ENCODE results near the gene PALLD.

PALLD gene

DNA sequence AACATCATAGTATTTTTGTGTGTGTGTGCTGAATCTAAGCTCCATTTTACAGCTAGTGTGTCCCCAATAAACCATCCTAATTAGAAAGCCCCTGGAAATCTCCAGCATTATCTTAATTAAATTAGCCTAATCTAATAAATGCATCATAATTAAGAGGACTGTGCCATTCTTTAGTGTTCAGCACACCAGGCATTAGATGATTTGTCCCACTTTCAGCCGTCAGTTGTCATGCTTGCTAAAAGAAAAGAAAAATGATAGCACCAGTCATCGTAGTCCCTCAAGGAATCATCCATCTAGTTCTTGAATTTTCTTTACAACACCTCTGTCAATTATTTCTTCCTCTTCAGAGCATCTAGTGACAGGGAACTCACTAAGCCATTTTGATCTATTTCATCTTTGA lies 155.9 kb downstream of the PALLD start:
- DNase-seq = no peak

- DNase-seq = no peak
These were observed 157.4 kb downstream of the PALLD start for GRCh38 chr4:168654104-168654847.

- DNase-seq = no peak
These were observed 158.0 kb downstream of the PALLD start for GRCh38 chr4:168654848-168655174.

DNA sequence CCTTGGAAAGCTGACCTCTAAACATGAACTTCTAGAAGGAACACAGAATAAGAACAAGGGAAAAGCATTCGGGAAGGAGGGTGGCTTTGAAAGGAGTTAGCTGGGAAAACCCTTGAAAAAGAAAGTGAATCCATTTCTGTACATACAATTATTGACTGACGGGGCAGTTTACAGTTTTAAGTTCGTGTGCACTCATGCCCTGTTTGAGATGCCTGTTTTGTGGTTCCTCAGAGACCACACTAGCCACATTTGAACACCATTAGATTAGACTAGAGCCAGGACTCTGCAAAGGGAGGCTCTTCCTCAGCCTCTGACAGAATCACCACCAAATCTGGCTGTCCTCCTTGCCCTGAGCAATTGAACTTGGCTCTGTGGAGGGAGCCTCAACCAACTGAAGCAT lies 158.3 kb downstream of the PALLD start:
- DNase-seq = no peak

DNA sequence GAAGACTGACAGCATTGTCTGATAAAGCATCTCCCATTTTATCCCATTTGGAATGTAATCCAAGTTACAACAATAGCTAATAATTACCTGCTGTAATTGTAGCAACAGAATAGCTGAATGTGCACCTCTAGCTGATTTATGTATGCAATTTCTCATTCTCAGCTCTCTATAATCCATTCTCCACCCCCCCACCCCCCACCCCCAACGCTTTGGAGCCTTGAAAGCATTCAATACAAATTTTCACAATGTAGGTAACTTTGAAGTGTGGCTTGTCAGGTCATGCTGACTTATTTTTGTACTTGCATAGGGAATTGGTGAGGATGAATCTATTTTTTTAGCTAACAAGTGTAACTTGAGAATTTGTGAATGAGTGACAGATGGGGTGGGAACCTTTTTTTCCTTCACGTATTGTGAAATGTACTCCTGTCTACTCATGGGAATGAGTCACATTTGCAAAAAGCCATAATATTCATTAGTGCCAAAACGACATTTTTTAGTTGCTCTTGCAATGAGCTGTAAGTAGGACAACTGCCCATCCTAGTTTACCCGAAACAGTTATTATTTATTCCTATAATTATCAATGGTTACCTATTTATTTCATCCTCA lies 159.3 kb downstream of the PALLD start:
- no peak for DNase-seq

GRCh38 chr4:168656946-168657473 lies 160.2 kb downstream of the PALLD start:
- no peak for DNase-seq

DNA sequence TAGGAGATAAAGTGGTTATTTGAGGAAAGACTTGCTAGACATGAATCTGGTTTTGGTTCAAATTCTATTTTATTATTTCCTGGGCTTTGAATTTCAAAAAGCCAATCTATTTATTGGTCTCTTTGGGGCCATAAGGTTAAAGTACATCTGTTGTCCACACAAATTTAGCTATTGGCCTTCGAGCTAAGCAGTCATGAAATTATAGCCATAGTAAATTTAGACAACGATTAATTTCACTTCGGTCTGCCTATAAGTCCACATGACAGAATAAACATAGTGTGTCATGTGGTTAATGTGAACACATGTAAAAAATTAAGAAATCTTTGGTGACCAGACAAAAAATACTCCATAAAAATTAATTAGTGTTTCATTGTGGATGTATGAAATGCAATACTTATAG lies 161.9 kb downstream of the PALLD start:
- DNase-seq = no peak

DNA sequence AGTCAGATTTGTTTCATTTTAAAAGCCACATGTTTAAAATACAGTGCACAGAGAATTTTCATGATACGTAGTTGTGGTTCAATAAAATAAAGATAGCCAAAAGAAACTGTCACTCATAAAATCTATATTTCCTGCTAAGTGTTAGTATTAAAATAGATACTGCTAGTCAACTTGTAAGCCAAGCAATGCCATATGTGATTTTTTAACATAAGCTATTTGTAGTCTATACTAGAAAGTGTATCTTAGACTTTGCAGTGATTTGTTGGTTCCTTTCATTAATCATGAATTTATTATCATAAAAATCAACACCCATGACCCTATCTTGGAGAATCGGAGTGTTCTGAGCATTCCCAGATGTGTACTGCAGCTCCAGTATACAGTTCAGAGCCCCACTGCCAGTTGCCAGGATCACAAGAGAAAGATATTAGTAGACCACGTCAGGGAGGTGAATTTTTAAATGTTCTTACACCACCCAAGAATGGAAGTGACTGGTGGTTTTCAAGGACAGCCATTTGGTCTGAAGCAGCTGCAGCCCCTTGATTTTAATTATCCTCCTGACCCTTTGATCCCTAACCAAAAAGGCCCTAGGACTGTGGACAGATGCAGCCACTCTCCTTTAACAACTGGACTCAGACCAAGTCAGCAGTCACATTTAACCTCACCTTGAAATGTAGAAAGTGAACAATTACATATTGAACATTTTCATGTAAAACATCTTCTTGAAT lies 163.1 kb downstream of the PALLD start:
- DNase-seq = no peak

DNA sequence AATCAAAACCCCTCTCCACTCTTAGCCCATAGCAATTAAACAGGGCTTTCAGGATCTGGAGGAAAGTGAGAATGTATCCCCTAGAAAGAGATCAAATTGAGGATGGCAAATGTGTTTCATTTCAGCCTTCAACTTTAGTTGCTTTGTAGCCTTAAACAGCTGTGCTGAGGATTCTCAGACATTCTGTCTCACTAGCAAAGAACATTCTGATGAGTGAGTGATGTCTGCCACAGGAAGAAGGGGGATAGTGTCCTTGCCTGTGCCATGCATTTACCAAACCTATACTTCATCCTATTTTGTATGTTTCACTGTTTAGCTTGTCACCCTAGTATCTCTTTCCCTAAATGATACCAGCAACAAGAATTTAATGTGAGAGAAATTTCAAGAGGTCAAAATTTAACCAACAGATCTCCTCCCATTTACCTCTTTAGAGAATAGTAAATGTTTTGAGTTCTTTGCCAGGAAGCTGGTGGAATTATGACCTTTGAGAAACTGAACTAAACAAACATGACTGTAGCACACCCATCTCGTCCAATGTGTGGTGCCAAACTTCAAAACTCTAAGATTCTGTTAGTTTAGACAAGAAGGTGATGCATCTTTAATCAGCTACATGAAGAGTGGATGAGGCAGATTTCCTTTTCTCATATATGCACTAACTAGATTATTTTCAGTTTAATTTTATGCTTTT lies 165.6 kb downstream of the PALLD start:
- DNase-seq = no peak

GRCh38 chr4:168664242-168664891 lies 167.5 kb downstream of the PALLD start:
- no peak for DNase-seq

DNA sequence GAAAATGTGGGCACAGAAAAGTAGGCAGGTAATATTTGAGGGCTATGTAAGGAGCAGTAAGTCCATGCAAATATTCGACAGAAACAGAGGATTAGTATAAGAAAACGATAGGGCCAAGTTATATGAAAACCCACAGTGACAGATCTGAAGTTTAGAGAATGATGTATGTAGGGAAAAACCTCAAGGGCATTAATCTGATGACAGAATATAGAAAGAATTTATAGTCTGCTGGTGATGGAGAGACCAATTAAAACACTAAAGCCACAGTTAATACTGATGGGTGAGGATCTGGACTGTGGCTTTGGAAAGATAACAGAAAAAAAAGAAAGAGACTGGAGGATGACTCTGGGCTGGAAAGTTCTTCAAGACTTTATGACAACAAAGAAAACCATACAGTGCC lies 169.7 kb downstream of the PALLD start:
- no peak for DNase-seq

DNA sequence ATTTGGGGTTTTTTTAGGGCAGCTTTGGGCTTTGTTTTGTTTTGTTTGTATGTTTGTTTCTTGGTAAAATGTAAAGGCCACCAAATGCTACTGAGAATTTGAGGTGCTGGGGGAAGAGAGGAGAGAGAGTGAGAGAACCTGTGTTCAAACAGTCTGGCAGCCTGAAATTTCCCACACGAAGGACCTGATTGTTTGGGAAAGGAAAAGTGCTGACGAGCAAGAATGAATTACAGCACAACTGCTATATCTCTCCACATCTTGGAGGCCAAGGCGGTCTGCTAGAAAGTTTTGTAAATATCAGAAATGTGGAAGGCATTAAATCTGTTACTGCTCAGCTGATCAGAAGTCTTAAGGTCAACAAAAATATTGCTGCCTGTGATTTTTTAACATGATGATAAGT lies 170.5 kb downstream of the PALLD start:
- DNase-seq = no peak

- no peak for DNase-seq
These were observed 171.1 kb downstream of the PALLD start for GRCh38 chr4:168667921-168668320.

GRCh38 chr4:168673476-168673875 lies 176.6 kb downstream of the PALLD start:
- DNase-seq = no peak

GRCh38 chr4:168674077-168674747 lies 177.4 kb downstream of the PALLD start:
- no peak for DNase-seq

GRCh38 chr4:168674866-168675265 lies 178.0 kb downstream of the PALLD start:
- no peak for DNase-seq

GRCh38 chr4:168677063-168677462 lies 180.2 kb downstream of the PALLD start:
- DNase-seq = no peak

DNA sequence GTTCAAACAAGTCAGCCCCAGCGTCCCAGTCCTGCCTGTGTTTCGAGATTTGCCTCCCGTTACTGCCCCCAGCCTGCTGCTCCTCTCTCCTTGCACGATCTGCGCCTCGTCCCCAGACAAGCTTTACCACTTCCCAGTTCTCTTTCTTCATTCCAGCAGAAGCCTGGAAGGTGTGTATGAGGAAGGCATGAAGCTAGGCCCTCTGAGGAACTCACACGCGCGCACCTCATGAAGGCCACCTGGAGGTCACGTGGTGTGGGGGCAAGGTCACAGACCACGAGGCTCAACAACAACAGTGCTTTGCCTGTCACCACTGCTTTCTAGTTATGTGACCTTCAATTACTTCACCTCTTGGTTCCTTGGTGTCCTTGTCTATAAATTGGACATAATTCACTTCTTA lies 181.0 kb downstream of the PALLD start:
- no peak for DNase-seq

- no peak for DNase-seq
These were observed 182.0 kb downstream of the PALLD start for GRCh38 chr4:168678751-168679366.

GRCh38 chr4:168679397-168679796 lies 182.5 kb downstream of the PALLD start:
- no peak for DNase-seq

GRCh38 chr4:168679819-168680218 lies 183.0 kb downstream of the PALLD start:
- DNase-seq = no peak

All from CD4-positive, alpha-beta T cell treated with Interleukin-6 for 4 hours (primary cell).